A549 (cell line): ENCODE results near the gene PPP1R11. TPM values are rescaled to one million over a fixed set of nuclear protein-coding genes. Genes with fewer than 3 reads are reported as not detected.

ENCODE experiments used
- ATAC-seq, 2 experiments: fragments of 200-7000 bp in 1 of 2; fragments of >200 bp in 1 of 2; cut with Nextera tagmentation in 1 of 2; cut with Tn5 transposase in 1 of 2; 3 replicates each; pipeline versions ENCODE4 v1.8.0 to v1.9.1; 2018 to 2020; ENCODE audit warnings: mild to moderate bottlenecking in 1 of 2, moderate library complexity in 1 of 2
- CTCF ChIA-PET: fragments of 300-600 bp; sonication (Branson Sonifier 250); formaldehyde crosslinking; extraction: SDS; loops from one replicate; lab custom pipeline; 2021; ENCODE audit warnings: antibody characterized with exemption, inconsistent platforms; lab: Yijun Ruan, JAX
- POLR2A ChIA-PET: fragments of 350-600 bp; formaldehyde crosslinking; extraction: SDS; loops from one replicate; lab custom pipeline; 2021; ENCODE audit warnings: antibody characterized with exemption, inconsistent platforms; lab: Yijun Ruan, JAX
- DNase-seq, 2 experiments: peaks; one replicate each; pipeline versions ENCODE4 v3.0.0 to v3.0.0-alpha.2; 2011 to 2016; ENCODE audit warnings: low read depth in 1 of 2, low spot score in 1 of 2
- FAIRE-seq: peaks from 2 replicates; lab custom pipeline; 2011; peaks lifted over from hg19 to GRCh38; lab: Jason Lieb, UNC
- H3K27ac ChIP-seq, 2 experiments: fragments of >200 bp; sonication (Bioruptor Twin); formaldehyde crosslinking; 3 replicates each; pipeline ENCODE4 v1.5.1; 2016 to 2017
- H3K4me1 ChIP-seq: fragments of >200 bp; sonication (Bioruptor Twin); formaldehyde crosslinking; 3 replicates; pipeline ENCODE4 v1.6.1; 2016
- H3K4me2 ChIP-seq: fragments of >200 bp; sonication (Bioruptor Twin); formaldehyde crosslinking; 3 replicates; pipeline ENCODE4 v1.6.1; 2016
- H3K4me3 ChIP-seq: fragments of >200 bp; sonication (Bioruptor Twin); formaldehyde crosslinking; 3 replicates; pipeline ENCODE4 v1.5.1; 2016
- H3K9me3 ChIP-seq: fragments of >200 bp; sonication (Bioruptor Twin); formaldehyde crosslinking; 3 replicates; pipeline ENCODE4 v1.6.1; 2016
- ATOH8 ChIP-seq: fragments of 250-450 bp; sonication (Bioruptor Pico); IDR thresholded peaks from 2 replicates; pipeline ENCODE4 v1.5.0; 2020; ENCODE audit warnings: low read depth, mild to moderate bottlenecking, moderate library complexity
- CBX2 ChIP-seq: fragments of 200-600 bp; sonication (generic); IDR thresholded peaks from 2 replicates; pipeline ENCODE4 v1.6.1; 2016; ENCODE audit warnings: low read depth, mild to moderate bottlenecking, borderline replicate concordance
- CBX8 ChIP-seq: fragments of 200-600 bp; sonication (generic); IDR thresholded peaks from 2 replicates; pipeline ENCODE4 v1.6.1; 2016
- CHD4 ChIP-seq: fragments of 200-600 bp; sonication (generic); IDR thresholded peaks from 2 replicates; pipeline ENCODE4 v1.6.1; 2016; ENCODE audit warnings: antibody characterized with exemption, mild to moderate bottlenecking, borderline replicate concordance
- CTCF ChIP-seq: fragments of >200 bp; sonication (Bioruptor Twin); formaldehyde crosslinking; IDR thresholded peaks from 3 replicates; pipeline ENCODE4 v1.5.1; 2016
- EHF ChIP-seq: fragments of 250-450 bp; sonication (Bioruptor Pico); IDR thresholded peaks from 2 replicates; pipeline ENCODE4 v1.5.0; 2020; ENCODE audit warnings: mild to moderate bottlenecking
- EP300 ChIP-seq, 2 experiments: fragments of >200 bp; sonication (Bioruptor Twin); formaldehyde crosslinking; IDR thresholded peaks; 2 replicates in 1 of 2; 3 replicates in 1 of 2; pipeline ENCODE4 v1.6.1; 2016 to 2017
- FOSB ChIP-seq: fragments of 250-450 bp; sonication (Bioruptor Pico); IDR thresholded peaks from 2 replicates; pipeline ENCODE4 v1.5.0; 2020; ENCODE audit warnings: mild to moderate bottlenecking, moderate library complexity
- FOXS1 ChIP-seq: fragments of 250-450 bp; sonication (Bioruptor Pico); IDR thresholded peaks from 2 replicates; pipeline ENCODE4 v1.5.0; 2020; ENCODE audit warnings: mild to moderate bottlenecking, moderate library complexity
- GATA3 ChIP-seq: IDR thresholded peaks from 2 replicates; pipeline ENCODE4 v1.6.1; 2012; ENCODE audit warnings: borderline replicate concordance
- HES2 ChIP-seq: fragments of >200 bp; sonication (Bioruptor Twin); formaldehyde crosslinking; IDR thresholded peaks from 2 replicates; pipeline ENCODE4 v1.6.1; 2016
- HEYL ChIP-seq: fragments of 250-450 bp; sonication (Bioruptor Pico); IDR thresholded peaks from 2 replicates; pipeline ENCODE4 v1.8.0; 2021; ENCODE audit warnings: mild to moderate bottlenecking, moderate library complexity
- HOXB13 ChIP-seq: fragments of 250-450 bp; sonication (Bioruptor Pico); IDR thresholded peaks from 2 replicates; pipeline ENCODE4 v1.5.0; 2020; ENCODE audit warnings: low read depth, mild to moderate bottlenecking, moderate library complexity
- HOXB5 ChIP-seq: fragments of 250-450 bp; sonication (Bioruptor Pico); IDR thresholded peaks from 2 replicates; pipeline ENCODE4 v1.5.0; 2020; ENCODE audit warnings: mild to moderate bottlenecking, moderate library complexity
- KDM5A ChIP-seq: fragments of 200-600 bp; sonication (generic); IDR thresholded peaks from 2 replicates; pipeline ENCODE4 v1.6.1; 2016; ENCODE audit warnings: antibody characterized with exemption, mild to moderate bottlenecking
- MAZ ChIP-seq: fragments of 150-350 bp; IDR thresholded peaks from 2 replicates; pipeline ENCODE4 v1.6.1; 2014; ENCODE audit warnings: antibody characterized with exemption, low read depth, low read length, borderline replicate concordance
- POLR2A ChIP-seq: IDR thresholded peaks from 2 replicates; pipeline ENCODE4 v1.6.1; 2012; ENCODE audit warnings: mild to moderate bottlenecking, low read length
- RARB ChIP-seq: fragments of 250-450 bp; sonication (Bioruptor Pico); IDR thresholded peaks from 2 replicates; pipeline ENCODE4 v1.8.0; 2021; ENCODE audit warnings: mild to moderate bottlenecking, moderate library complexity
- RNF2 ChIP-seq: fragments of 200-600 bp; sonication (generic); IDR thresholded peaks from 2 replicates; pipeline ENCODE4 v1.6.1; 2016; ENCODE audit warnings: low read depth, mild to moderate bottlenecking, antibody characterized with exemption, moderate library complexity, borderline replicate concordance
- SREBF2 ChIP-seq: fragments of 450-650 bp; IDR thresholded peaks from 2 replicates; pipeline ENCODE4 v1.6.1; 2014; ENCODE audit warnings: mild to moderate bottlenecking, moderate library complexity
- TFCP2L1 ChIP-seq: fragments of 250-450 bp; sonication (Bioruptor Pico); IDR thresholded peaks from 2 replicates; pipeline ENCODE4 v1.5.0; 2021; ENCODE audit warnings: mild to moderate bottlenecking
- ZC3H11A ChIP-seq: fragments of 450-650 bp; IDR thresholded peaks from 2 replicates; pipeline ENCODE4 v1.6.1; 2014; ENCODE audit warnings: antibody characterized with exemption, mild to moderate bottlenecking
- ZSCAN20 ChIP-seq: fragments of 250-450 bp; sonication (Bioruptor Pico); IDR thresholded peaks from 2 replicates; pipeline ENCODE4 v1.8.0; 2022; ENCODE audit warnings: mild to moderate bottlenecking, moderate library complexity
- WGBS: methylation state at CpG from one replicate; pipeline ENCODE4 v1.1.6; 2017; ENCODE audit errors: missing lambda C conversion rate; 5-methylcytosine and 5-hydroxymethylcytosine counted together
- polyA plus RNA-seq, 4 experiments: library from polyadenylated mRNA; depleted of rRNA in 3 of 4; stranded (reverse); fragments of >200 nt; fragmentation: RNase III in 1 of 4; extraction: RNeasy Plus Mini Kit Qiagen cat#74134 plus additional on column Dnase treatment in 1 of 4; gene quantifications; 2 replicates in 3 of 4; 3 replicates in 1 of 4; pipeline ENCODE4 v1.2.3, GENCODE V29; 2011 to 2017
- TF ChIP-seq, protein P1 (sequence below): fragments of 450-650 bp; IDR thresholded peaks from 2 replicates; pipeline ENCODE4 v1.6.1; 2014; ENCODE audit warnings: antibody characterized with exemption
- TF ChIP-seq, protein P2 (sequence below): fragments of 150-350 bp; IDR thresholded peaks from 2 replicates; pipeline ENCODE4 v1.6.1; 2014; ENCODE audit warnings: low read depth, mild to moderate bottlenecking, low read length
- TF ChIP-seq, protein P3 (sequence below): fragments of 250-450 bp; sonication (Bioruptor Pico); IDR thresholded peaks from 2 replicates; pipeline ENCODE4 v1.5.0; 2021; ENCODE audit warnings: mild to moderate bottlenecking, moderate library complexity, borderline replicate concordance

PPP1R11 gene
- polyA plus RNA-seq, 2 of the 4 experiments (the other 2 are of a cell fraction), result 34.3 to 61.6 TPM

- WGBS, result 12% methylated on average over 4 of the region's 4 CpGs
- H3K9me3 ChIP-seq, result no peaks in the 10 kb centered on the region
- POLR2A ChIA-PET, result interaction anchor here (1.2 to 1.3 kb wide), 3 partner anchors 12 to 147 kb away, joined by 3 to 10 read pairs (median 6); partner anchors contain the start of gene TRIM26
- H3K4me2 ChIP-seq, result peak overlapping the region; percentile 85
- peaks cover 27% of the 10 kb centered on the region; the same call in 1 of the 3 replicates for H3K4me1 ChIP-seq
- TF ChIP-seq HEYL, result no peak
- TF ChIP-seq KDM5A, result no peak
- TF ChIP-seq HOXB5, result no peak
- TF ChIP-seq, protein P1, sequence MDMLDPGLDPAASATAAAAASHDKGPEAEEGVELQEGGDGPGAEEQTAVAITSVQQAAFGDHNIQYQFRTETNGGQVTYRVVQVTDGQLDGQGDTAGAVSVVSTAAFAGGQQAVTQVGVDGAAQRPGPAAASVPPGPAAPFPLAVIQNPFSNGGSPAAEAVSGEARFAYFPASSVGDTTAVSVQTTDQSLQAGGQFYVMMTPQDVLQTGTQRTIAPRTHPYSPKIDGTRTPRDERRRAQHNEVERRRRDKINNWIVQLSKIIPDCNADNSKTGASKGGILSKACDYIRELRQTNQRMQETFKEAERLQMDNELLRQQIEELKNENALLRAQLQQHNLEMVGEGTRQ, result no peak
- TF ChIP-seq TFCP2L1 (CRISPR knock-in tag), result no peak
- TF ChIP-seq, protein P2, sequence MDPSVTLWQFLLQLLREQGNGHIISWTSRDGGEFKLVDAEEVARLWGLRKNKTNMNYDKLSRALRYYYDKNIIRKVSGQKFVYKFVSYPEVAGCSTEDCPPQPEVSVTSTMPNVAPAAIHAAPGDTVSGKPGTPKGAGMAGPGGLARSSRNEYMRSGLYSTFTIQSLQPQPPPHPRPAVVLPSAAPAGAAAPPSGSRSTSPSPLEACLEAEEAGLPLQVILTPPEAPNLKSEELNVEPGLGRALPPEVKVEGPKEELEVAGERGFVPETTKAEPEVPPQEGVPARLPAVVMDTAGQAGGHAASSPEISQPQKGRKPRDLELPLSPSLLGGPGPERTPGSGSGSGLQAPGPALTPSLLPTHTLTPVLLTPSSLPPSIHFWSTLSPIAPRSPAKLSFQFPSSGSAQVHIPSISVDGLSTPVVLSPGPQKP, result no peak
- no peak for TF ChIP-seq SREBF2
- TF ChIP-seq CBX8, result no peak
- TF ChIP-seq ZSCAN20, result no peak
- TF ChIP-seq ATOH8 (CRISPR knock-in tag), result no peak
- TF ChIP-seq CBX2, result no peak
- TF ChIP-seq POLR2A, result no peak
- TF ChIP-seq HES2, result no peak
- no peak for TF ChIP-seq RARB (CRISPR knock-in tag)
- TF ChIP-seq EP300 (IDR thresholded peaks at IDR 0.05), result no peak
- no peak for TF ChIP-seq HOXB13
- no peak for TF ChIP-seq MAZ
- TF ChIP-seq, protein P3, sequence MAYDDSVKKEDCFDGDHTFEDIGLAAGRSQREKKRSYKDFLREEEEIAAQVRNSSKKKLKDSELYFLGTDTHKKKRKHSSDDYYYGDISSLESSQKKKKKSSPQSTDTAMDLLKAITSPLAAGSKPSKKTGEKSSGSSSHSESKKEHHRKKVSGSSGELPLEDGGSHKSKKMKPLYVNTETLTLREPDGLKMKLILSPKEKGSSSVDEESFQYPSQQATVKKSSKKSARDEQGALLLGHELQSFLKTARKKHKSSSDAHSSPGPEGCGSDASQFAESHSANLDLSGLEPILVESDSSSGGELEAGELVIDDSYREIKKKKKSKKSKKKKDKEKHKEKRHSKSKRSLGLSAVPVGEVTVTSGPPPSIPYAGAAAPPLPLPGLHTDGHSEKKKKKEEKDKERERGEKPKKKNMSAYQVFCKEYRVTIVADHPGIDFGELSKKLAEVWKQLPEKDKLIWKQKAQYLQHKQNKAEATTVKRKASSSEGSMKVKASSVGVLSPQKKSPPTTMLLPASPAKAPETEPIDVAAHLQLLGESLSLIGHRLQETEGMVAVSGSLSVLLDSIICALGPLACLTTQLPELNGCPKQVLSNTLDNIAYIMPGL (CRISPR knock-in tag), result no peak
- no peak for TF ChIP-seq GATA3
- no peak for TF ChIP-seq EHF (CRISPR knock-in tag)
- no peak for DNase-seq
- FAIRE-seq, result no peak
- CTCF ChIA-PET, result interaction anchor here (0.9 to 1.3 kb wide), 2 partner anchors 43 to 65 kb away, joined by 3 read pairs; no protein-coding TSS in a partner anchor
- H3K4me3 ChIP-seq, result peak overlapping the region; percentile 79
- H3K27ac ChIP-seq, result peak overlapping the region; percentile 80 to 91
- no peak for ATAC-seq
Measured at GRCh38 chr6:30066082-30066481, 916 bp upstream of the PPP1R11 start.

GRCh38 chr6:30067460-30068139 lies 602 bp downstream of the PPP1R11 start:
- ChIA-PET CTCF (interaction anchor here (1.7 kb wide), 1 partner anchor 36 kb away, joined by 4 read pairs; no protein-coding TSS in a partner anchor), POLR2A (interaction anchor here (1.3 kb wide), 1 partner anchor 146 kb away, joined by 3 read pairs; the partner anchor contains the start of gene TRIM26)
- DNase-seq (peak in 1 of 2 experiments; percentile 58), FAIRE-seq (no peak), ATAC-seq (no peak)
- H3K4me1 ChIP-seq, result peaks cover 20% of the 10 kb centered on the region; the same call in 1 of the 3 replicates
- H3K27ac ChIP-seq, result peak overlapping the region; percentile 91
- 0% methylated on average over 3 of the region's 8 CpGs for WGBS
- H3K4me3 ChIP-seq, result peak overlapping the region; percentile 79
- H3K4me2 ChIP-seq, result peak overlapping the region; percentile 90
- H3K9me3 ChIP-seq, result no peaks in the 10 kb centered on the region
- TF ChIP-seq FOSB (no peak), EP300 (IDR thresholded peaks at IDR 0.05) (no peak), ZC3H11A (no peak), FOXS1 (CRISPR knock-in tag) (no peak), GATA3 (no peak), RNF2 (no peak), SREBF2 (no peak), CTCF (no peak), TFCP2L1 (CRISPR knock-in tag) (no peak), MAZ (no peak), CHD4 (no peak), HES2 (no peak)
- TF ChIP-seq, protein P2, result no peak
